NCI-H1417 treated with DMSO at 0.1 percent for 48 hours (cell line): Measurements from ENCODE around the gene ORMDL2.
A peak's percentile ranks its signal among the peaks of the same experiment; 100 is the strongest.
"Not testable (repeated sequence)": the region's sequence is repeated elsewhere in the genome, so short reads cannot be mapped to it uniquely, and the experiment has no call there.

Source experiments
- DNase-seq: peaks from one replicate; lab custom pipeline; 2025; lab: John Stamatoyannopoulos, UW

ORMDL2 gene

DNA sequence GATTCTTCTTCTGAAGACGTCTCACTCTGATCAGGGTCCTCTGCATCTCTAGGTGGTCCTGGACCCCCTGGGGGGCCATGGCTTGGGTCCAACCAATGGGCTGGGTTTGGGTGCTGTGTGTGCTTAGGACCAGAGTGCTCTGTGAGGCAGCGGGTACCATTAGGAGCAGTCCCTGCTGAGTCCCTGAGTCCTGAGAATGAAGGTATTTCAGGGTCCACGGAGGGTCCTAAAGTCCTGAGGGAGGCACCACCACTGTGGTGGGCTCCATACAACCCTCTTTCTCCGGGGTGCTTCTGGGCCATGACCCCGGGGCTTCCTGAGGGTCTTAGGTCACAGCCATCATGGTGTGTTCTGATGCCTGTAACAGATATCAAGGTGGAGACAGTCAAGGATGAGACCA, 10.5 kb downstream of the ORMDL2 start:
- no peak for DNase-seq

DNA sequence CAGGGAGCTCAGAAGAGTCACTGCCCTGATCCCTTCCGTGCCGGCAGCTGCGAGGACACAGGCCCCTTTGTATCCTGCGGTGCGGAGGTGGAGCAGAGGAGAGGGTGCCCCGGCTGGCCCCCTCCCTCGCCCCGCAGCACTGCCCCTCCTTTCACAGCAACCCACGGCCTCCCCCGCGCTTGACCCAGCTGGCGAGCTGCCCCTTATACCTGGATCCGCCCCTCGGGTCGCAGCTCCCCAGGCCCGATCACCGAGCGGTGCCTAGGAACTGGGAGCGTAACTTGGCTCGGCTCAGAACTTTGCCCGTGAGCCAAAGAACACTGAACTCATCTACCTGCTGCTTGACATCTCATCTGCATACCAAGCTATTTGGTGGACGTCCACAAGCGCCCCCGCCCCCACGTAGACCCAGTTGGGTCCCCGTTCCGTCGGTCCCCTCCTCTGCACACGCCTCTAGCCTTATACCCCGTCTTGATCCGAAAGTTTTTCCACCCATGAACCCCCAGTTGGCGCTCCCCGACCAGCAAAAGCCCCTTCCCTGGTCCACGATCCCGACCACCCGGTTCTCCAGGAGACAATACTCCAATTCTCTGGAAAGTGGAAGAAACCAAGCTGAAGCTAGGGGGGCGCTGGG, 12.2 kb downstream of the ORMDL2 start:
- no peak for DNase-seq

DNA sequence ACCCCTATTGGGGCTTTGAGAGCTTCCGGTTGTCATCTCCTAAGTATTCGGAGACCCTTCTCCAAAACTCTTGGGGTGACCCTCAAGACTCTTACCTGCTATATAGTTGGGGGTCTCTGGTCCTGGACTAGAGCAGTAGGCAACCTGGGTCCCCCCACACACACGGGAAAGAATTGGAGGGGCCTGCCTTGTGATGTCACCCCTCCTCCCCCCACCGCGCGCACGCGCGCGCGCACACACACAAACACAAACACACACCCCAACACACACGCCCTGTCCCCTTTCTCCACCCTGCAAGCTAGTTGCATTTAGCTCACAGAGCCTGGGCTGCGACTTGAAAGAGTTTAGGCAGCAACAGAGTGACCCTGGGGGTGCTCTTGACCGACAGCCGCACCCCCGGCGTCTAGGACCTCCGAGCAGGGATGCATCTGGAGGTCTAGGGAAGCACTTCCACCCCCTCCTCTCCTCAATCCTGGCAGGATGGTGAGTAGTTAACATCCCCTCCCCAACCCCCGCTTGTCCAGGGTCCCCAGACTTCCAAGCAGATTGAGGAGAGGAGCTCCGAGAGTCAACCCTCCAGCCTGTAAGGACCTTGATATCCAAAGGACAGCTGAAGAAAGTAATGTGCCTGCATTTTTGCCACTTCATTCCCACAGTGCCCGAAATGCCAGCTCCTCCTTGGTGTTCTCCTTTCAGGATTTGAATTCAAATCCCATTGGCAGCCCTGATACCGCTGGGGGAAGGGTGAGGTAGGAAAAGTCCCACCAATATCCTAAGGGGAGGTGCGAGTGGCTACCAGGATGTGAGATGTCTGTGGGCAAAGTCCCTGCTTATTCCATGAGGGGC, 13.0 kb downstream of the ORMDL2 start:
- DNase-seq: peak; percentile 28

DNA sequence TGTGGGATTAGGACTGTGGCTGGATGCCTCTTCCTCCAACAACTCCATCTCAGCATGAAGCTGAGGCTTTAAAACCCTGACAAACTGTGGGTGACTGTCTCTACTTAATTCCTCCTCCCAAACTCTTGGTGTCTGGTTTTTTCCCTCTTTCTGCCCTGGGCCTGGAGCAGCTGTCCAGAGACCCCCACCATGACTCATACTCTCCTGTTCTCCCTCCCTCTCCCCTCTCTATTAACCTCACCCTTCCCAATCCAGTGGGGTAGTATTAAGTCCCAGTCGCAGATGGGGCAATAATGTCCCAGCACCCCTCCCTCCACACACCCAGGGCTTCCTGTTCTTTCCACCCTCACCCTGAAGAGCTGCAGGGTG, 13.6 kb downstream of the ORMDL2 start:
- no peak for DNase-seq

DNA sequence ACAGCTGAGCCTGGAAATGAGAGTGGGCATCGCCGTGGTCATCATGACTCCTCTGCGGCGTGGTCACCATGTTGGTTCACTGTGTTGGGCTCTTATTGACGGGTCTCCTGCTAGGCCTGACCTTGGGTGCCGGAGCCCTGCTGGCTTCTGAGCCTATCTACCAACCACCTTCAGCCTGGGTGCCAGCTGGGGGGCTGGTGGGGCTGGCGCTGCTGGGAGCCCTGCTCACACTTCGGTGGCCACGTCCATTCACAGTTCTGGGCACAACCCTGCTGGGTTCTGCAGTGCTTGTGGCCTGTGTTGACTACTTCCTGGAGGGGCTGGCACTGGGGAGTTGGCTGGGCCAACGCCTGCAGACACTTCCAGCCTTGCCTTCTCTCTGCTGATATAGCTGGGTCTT, 15.2 kb downstream of the ORMDL2 start:
- no peak for DNase-seq

DNA sequence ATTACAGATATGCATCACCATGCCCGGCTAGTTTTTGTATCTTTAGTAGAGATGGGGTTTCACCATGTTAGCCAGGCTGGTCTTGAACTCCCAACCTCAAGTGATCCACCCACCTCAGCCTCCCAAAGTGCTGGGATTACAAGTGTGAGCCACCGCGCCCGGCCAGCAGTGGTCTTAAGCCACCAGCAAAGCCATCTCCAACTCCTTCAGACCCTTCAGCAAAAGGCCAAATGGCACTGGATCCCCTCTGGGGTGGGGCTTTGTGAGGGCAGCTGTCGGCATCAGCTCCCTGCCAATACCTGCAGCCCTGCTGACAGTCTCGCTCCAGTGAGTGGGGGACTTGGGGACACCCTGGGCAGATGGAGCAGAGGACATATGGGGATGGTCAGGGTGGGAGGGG, 16.6 kb downstream of the ORMDL2 start:
- DNase-seq: not testable (repeated sequence)

DNA sequence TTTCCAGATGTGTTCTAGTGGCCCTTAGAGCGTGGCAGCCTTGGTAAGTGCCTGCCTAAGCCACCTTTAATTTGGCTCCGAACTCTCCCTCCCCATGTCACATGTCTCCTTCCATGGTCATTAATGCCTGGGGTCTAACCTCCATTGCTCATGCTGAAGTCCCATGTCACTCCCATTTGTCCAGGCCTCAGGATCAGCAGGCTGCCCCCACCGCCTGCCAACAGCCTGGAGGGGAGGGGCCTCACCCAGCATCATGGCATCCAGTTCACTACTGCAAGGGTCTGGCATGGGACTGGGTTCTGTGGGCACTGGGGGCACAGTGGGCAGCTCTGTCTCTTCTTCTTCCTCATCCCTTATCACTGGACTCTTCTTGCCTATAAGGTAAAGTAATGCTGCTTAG, 20.5 kb downstream of the ORMDL2 start:
- DNase-seq: no peak

DNA sequence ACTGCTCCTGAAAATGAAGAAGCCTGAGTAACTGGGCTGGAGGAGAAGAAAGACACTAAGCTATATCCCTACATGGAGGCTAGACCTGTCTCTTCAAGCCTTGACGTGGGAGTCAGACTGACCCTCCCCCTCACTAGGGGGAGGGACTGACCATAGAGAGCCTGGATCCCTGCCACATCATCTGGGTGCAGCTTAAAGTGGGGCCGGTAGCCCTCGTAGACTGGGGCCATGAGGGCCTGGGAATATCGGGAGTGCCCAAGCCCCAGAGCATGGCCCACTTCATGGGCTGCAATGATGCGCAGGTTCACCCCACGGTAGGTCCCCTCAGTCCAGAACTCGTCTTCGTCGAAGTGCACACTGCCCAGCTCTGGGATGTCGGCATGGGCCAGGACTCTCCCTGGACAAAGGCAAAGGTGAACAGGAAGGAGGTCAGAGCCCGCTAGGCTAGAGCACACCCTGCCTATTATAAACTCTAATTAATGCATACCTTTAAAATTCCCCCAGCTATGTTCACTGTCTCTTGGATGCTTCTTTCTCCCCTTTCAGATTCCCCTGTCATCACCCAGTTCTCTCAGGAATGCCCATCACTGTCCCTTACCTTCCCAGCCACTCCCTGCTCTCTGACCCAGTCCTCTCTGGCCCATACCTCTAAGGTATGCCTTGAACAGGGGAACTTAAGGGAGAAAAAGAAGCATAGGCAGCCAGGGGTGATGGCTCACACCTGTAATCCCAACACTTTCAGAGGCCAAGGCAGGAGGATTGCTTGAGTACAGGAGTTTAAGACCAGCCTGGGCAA, 21.7 kb downstream of the ORMDL2 start:
- DNase-seq: no peak

DNA sequence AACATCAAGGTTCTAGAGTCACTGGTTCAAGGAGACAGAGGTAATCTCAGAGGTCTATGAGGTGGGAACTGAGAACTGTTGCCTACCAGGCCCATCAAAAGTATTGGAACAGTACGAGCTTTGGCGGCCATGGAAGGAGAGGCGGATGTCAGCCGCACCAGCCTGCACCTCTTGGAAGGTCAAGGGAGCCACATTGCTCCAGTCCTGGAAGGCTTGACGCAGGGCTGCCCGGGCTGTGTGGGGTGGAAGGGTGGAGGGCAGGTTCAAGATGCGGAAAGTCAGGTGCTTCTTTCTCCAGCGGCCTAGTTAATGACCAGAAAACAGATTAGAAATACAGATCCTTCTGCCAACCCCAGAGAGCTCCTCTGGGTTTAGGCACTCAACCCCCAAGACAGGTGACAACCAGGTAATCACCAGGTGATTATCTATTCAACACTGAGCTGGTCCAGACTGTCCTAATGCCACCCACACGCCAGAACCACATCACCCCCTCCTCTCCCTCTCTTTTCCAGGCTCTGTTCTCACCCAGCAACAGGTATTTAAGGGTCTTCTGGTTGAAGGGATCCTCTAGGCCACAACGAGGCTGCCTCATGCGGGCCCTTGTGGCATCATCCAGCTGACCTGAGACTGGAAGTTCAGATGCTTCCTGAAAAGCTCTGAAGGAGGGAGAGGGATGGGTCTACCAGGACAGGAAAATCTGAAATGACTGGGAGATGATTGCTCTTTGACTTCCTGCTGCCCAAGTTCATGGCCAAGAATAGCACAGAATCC, 22.9 kb downstream of the ORMDL2 start:
- DNase-seq: no peak

DNA sequence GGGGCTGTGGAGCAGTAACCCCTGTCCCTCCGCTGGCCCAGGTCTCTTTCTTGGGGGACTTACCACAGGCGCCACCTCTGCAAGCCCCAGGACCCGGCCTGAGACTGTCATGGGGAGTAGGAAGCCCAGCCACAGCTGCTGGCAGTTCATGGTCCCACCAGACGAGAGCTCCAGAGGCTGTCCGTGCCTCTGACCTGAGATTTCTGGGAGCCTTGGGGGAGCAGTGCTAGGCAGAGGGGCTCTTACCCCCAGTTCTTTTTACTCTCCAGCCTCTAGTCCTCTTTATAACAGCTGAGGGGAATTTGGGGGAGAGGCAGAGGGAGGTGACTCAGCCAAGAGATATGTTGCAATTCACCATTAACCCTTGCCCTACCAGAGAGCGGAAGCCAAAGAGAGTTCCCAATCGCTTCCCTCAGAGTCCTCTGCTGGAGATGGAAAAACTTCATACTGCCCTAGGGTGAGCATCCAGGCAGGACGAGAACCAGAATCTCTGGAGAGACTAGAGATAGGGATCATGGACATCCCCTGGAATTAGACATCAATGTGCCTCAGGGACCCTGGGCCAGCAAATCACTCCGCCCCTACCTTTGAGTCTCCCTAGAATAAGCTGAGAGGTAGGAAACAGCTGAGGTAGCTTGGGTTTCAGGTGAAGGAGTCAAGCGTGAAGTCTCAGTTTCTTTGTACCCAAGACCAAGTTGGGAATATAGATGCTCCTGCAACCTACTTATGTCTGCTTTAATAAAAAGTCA, 25.0 kb downstream of the ORMDL2 start, which contains the start of gene MMP19:
MMP19 (minus strand) TSS at position 256 of the 749 bp plus-strand sequence; CDS start at position 150, 106 bp downstream.
- DNase-seq: no peak

DNA sequence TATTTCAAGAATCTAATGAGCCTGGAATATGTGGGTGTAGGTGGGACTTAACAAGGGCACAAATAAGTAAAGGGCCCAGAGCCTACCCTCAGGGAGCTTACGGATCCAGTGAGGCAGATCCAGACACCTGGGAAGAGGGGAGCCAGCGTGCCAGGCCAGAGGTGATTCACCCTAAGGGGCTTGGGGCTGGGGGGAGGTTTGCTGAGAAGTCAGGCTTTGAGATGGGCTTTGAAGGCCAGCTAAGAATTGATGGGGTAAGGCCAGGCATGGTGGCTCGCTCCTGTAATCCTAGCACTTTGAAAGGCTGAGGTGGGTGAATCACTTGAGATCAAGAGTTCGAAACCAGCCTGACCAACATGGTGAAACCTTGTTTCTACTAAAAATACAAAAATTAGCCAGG, 25.6 kb downstream of the ORMDL2 start:
- DNase-seq: no peak

DNA sequence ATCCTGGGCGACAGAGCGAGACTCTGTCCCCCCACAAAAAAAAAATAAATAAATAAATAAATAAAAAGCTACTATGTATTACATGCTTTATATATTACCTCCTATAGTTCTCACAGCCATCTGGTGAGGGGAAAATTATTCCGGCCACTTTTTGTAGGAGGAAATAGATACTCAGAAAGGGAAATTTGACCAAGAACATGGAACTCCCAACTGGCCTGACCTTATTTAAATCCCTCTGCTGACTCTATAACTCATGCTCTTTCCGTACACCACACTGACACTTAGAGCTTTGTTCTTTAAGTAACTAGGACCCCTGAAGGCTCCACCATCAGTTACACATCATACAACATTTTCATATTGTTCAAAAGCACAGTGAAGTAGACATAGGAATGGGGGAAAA, 27.1 kb downstream of the ORMDL2 start:
- DNase-seq: no peak

DNA sequence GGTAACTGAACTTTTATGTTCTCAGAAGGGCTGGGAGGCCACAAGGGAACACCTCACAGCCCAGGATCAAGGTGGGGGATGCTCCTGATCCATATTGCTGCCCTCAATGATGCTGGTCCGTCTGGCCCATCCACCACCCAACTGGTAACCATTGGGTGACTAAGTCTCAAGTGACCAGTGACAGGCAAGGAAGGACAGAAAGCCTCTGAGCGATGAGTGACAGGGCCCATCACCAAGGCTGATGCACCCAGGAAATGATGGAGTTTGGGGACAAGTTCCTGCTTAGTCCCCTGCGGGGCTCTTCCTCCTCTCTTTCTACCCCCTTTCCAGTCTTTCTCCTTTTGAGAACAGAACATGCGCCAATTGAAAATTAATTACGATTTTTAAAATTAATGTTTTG, 27.5 kb downstream of the ORMDL2 start:
- DNase-seq: no peak

DNA sequence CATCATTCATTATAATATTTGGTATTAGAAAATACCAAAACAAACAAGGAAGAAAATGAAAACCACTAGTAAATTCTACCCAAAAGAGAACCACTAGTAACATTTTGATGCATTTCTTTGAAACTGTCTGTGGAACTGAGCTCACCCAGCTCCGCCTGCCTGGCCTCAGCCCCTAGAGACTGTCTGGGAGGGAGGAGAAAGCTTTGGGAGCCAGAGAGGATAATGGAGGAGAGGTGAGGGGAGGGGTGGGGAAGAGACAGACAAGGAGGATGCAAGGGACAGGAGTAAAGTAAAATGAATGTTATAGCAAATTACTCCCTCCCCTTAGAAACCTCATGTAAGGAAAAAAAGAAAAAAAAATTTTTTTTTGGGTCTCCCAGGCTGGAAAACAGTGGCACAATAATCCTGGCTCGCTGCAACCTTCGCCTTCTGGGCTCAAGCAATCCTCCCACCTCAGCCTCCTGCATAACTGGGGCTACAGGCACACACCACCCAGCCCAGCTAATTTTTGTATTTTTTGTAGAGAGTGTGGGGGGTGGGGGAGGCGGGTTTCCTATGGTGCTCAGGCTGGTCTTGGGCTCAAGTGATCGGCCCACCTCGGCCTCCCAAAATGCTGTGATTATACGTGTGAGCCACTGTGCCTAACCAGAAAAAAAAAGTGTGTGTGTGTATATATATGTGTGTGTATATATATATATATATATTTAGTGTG, 28.1 kb downstream of the ORMDL2 start:
- no peak for DNase-seq

DNA sequence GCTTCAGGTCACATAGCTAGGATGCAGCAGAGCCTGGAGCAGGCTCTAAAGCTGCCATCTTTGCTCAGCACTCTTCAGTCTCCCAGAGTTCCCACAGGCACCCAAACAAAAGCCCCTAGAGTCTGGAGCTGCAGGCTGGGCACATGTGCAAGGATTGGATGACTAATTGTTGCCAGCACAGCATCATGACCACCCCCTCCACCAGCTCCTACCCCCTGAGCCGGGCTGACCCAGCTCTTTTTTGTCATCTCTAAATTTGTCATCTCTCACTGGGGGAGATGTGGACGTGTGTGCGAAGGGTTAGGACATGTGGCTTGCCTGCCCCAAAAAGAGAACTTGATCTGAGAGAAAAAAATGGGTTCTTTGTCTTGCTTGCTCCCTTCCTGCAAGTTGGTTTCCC, 29.2 kb downstream of the ORMDL2 start:
- no peak for DNase-seq

DNA sequence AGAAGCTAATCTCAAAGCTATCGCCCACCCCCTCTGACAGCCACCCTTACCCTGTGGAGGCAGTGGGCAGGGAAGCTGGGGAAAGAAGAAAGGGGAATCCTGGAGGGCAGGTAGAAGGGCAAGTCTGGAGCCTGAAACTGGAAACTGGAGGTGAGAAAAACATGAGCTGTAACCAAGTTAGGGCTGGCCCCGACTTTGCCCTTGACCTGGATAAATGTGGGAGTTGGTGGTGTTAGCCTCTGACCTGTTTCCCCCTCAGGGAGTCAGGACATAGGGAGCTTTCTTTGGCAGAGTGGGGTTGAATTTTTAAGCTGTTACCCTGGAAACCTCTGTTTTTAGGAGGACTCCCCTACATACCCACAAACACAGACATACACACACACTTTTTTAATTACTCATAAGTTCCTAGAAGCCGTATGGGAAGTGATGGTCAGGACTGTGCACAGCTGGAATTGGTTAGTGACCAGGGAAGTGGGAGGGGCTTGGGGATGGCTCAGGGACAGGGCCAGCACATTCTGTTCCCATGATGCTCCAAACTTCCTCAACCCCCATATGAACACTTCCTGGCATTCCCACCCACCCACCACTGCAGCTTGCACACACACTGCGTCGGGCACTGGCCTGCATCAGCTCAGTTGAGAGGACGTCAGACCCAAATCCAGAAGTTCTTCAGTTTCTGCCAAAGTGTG, 29.9 kb downstream of the ORMDL2 start:
- no peak for DNase-seq

DNA sequence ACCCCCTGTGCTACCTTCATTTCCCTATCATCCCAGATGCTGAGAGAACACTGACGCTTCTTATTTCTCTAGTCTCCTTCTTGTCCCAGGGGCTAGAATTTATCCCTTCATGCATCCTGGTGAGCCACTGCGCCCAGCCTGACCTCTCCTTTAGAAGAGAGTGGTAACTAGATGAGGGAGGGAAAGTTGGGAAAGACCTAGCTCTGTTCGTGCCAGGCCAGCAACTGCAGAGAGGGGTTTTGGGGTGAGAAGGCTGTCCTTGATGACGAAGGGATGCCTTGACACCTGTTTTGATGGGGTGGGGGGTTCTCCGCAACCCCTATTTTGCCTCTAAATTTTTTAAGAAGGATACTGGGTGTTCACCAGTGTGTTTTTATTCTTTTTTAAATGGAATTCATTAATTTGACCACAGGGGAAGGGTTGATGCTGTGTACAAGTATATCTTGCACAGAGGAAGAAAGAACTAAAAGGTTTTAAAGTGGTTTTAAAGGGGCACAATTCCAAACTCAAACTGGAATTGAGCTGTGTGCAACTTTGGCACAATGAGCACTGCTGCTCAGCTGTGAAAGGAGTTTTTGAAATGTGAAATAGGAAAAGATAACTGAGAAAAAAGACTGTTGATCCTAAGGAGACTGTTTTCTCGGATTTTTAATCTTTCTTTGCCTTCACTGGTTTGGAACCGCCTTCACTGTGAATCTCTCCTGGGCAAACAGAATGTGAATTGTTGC, 31.9 kb downstream of the ORMDL2 start:
- DNase-seq: no peak

DNA sequence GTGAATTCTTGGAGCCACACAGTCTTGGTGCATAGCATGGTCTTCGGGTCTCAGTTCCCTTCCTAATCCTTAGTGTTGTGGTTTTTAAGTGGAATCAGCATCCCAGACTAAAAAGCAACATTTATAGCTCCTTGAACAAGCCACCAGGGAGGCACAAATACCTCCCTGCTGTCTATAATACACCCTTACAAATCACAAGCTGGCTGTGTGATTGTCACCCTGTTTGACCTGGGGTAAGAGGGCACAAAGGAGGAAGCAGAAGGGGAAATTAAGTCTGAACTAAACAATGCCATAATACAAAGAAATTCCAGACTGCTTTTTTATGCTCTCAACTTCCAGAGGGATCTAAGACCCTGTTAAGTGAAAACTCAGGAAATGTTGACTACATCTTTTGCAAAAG, 32.6 kb downstream of the ORMDL2 start:
- DNase-seq: no peak

DNA sequence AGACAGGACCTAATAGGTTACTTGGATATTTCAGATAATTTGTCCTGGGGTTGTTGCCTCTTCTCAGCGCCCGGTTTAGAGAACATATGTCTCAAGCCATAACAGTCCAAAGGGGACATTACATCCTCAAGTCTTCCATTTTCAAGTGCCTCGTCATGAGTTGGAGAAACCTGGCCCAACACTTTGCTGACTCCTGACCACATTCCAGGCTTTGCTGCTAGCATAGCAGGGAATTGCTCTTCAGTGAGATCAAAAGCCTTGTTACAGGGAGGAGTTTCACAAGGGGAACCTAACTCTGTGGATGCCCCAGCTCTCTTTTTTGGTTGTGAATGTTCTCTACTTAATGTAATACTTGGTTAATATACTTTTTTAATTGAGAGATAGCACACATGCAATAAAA, 33.1 kb downstream of the ORMDL2 start:
- DNase-seq: no peak
